Stimulated activated CD8-positive, alpha-beta memory T cell treated with anti-CD3 and anti-CD28 coated beads, Interleukin-7, amount 100 ng/mL, for 4 hours (primary cell): Measurements from ENCODE around the gene KCMF1.

Source experiments
- DNase-seq, 2 donors: peaks; one replicate each; pipeline ENCODE4 v3.0.0-alpha.2; 2020; ENCODE audit warnings: low read depth in 2 of 2

KCMF1 gene

GRCh38 chr2:85022232-85022631 lies 51.3 kb downstream of the KCMF1 start:
- no peak for DNase-seq

- DNase-seq, result no peak
These were observed 53.5 kb downstream of the KCMF1 start for GRCh38 chr2:85024372-85025047.

GRCh38 chr2:85032621-85033020 lies 61.7 kb downstream of the KCMF1 start:
- no peak for DNase-seq

DNA sequence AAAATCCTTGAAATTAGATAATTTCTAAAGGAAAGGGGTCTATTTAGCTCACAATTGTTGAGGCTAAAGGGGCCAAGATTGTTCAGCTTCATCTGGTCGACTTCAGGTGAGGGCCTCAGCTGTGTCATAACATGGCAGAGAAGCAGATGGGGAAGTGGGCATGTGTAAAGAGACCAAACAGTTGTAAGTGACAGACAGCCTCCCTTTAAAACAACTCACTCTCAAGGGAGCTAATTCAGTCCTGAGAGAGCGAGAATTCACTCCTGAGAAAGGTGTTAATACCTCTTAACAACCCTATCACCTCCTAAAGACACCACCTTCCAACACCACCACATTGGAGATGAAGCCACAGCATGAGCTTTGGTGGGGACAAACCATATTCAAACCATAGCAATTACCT lies 62.4 kb downstream of the KCMF1 start:
- no peak for DNase-seq

- no peak for DNase-seq
These were observed 63.2 kb downstream of the KCMF1 start for GRCh38 chr2:85034158-85034557.

DNA sequence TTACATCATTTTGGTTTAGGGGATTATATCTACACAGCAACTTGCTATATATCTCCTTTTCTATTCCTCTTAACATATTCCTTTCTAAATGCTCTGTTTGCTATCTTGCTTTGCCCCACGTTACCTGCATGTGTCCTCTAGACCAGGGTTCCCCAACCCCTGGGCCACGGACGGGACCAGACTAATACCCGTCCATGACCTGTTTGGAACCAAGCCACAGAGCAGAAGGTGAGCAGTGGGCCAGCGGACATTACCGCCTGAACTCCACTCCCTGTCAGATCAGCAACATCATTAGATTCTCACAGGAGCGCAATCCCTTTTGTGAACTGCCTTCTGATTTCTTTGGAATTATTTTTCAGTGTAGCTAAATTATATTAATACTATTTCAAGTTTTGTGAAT lies 66.7 kb downstream of the KCMF1 start:
- no peak for DNase-seq

DNA sequence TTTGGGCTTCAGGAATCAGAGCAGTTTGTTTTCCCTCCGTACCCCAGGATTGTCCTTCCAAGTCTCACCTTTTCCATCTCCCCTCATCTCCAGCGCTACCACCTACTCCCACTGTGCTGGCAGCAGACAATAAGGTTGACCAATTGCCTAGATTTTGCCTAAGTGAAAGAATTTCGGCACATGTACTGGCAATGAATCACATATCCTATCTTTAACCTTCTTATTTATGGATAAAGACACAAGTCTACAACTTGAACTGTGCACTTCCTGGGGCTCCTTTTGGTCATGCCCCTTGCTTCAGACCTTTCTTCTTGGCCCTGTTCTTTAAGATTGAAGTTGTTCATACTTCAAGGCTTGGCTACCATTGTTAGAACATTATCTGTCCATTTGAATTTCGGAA lies 71.4 kb downstream of the KCMF1 start:
- no peak for DNase-seq

DNA sequence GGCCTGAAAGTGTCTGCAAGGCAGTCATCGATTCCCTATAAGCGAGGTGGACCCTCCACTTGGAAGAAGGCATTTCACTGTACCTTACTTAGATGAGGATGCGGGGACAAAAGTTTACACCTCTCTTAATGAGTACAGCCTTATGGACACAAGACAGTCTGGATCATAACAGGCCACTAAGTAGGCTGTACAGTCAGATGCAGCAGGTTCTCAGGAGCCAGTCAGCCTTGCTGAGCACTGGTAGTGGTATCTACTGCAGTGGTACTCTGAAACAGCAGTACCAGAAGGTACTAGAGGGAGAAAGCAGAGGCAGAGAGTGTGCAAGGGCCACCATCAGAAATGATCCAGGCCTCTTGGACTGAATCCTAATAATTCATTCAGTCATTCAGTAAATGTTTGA lies 77.6 kb downstream of the KCMF1 start:
- DNase-seq, result no peak

- DNase-seq, result no peak
These were observed 78.3 kb downstream of the KCMF1 start for GRCh38 chr2:85049236-85049635.

- DNase-seq, result no peak
These were observed 82.8 kb downstream of the KCMF1 start for GRCh38 chr2:85053802-85054201.

DNA sequence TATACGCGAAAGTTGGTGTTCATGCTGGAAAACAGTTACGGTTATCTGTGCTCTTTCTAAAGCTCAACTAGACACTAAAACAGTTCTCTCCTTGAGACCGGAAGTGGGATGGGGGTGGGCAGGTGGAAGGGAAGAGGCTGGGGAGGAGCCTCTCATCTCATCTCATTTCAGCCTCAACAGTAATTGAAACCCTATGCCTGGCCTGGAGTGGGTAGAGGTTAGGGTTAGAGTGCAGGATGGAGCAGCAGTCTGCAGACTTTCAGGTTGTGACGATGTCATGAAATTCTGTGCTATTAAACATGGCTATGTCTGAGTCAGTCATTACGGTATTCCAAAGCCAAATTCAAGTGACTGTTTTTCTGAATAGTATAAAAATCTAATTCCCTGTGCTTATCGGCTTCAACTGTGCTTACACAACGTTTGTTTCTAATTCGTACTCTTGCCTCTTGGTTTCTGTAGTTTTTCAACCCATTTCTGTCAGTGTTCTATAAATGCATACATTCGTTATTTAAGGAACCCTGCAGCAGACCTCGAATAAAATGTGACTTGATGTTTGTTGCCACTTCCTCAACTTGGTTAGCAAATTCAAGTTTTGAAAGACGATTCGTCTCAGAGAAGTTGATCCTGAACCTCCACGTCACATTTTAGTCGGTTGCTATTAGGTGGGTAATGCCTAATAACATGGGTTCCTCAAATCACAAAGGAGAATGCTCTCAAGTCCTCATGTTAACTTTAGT lies 86.4 kb downstream of the KCMF1 start:
- no peak for DNase-seq

GRCh38 chr2:85061896-85062295 lies 90.9 kb downstream of the KCMF1 start:
- DNase-seq, result no peak

DNA sequence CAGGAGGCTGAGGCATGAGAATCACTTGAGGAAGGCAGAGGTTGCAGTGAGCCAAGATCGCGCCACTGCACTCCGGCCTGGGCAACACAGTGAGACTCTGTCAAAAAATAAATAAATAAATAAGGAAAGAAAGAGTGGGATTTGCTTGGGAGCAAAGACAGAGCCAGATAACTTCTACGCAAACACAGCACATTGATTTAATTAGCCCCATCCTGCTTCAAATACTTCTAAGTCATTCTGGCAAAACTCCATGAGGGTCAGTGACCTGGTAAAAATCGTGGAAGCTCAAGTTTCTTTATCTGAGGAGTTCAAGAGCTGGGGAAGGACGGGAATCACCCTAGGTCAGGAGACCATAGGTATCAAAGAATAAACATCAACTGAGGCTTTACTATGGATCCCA lies 91.6 kb downstream of the KCMF1 start:
- no peak for DNase-seq

DNA sequence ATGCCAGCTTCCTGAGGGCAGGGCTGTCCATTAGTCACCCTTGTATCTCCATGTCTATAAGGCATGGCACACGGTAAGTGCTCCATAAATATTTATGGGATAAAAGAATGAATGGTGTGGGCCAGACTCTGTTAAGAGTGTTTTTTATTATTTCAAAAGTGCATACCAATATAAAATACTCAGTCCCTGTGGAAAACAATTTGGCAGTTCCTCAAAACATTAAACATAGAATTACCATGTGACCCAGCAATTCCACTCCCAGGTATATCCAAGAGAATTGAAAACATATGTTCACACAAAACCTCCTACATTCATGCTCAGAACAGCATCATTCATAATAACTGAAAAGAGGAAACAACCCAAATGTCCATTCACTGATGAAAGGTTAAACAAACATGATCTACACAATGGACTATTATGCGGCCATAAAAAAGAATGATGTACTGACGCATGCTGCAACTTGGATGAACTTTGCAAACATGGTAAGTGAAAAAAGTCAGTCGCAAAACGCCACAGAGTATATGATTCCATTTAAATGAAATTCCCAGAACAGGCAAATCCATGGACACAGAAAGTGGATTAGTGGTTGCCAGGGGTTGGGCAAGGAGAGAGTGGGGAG lies 93.1 kb downstream of the KCMF1 start:
- DNase-seq, result no peak

GRCh38 chr2:85064927-85065577 lies 94.1 kb downstream of the KCMF1 start:
- no peak for DNase-seq

DNA sequence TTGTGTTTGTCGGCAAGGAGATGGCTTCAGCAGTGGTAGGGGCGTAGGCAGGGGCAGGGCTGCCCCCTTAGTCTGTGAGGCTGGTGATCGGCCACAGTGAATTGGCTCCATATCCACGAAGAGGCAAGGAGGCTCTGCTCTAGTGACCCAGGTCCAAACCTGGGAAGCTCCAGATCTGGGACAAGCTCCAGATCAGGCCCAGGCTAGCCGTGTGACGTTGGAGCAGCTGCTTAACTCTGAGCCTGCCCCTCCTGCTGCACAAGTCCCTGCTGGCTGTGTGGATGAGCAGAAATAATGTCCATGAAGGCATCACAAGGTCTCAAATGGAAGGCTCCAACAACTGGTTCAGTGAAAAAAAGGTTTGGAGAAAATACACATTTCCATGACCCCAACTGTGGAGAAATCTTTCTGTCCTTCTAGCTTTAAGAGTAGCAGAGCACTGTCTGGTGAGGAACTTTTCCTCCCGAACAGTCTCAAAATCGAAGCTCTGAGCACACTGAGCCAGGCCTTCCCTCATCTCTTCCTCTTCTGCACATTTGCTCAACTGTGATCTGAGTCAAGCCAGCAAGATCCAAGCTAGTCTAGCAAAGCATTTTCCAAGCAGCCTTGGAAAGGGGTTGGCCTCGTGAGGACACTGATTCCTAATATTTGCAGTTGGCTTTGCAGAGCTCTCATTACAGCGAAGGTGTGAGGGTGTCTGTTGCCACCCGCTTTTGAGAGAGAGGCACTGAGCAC lies 95.2 kb downstream of the KCMF1 start:
- no peak for DNase-seq

DNA sequence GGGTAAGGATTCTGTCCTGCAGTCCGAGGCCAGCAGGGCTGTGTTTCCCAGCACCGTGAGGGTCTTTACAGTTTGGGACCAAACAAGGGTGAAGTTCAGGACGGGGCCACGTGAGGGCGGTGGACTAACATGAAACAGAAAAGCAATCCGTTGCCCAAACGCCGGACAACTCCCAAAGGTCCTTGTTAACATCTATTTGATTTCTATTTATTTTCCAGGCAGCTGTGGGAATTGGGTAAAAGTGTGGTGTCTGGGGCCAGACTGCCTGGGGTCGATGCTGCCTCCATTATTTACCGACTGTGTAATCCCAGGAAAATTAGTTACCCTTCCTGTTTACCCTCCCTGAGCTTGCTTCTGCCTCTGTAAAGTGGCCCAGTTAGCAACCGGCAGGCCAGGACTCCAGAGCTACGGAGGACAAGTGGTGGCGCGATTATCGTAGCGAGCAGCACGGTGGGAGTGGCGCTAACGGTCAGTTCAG lies 96.0 kb downstream of the KCMF1 start:
- no peak for DNase-seq

DNA sequence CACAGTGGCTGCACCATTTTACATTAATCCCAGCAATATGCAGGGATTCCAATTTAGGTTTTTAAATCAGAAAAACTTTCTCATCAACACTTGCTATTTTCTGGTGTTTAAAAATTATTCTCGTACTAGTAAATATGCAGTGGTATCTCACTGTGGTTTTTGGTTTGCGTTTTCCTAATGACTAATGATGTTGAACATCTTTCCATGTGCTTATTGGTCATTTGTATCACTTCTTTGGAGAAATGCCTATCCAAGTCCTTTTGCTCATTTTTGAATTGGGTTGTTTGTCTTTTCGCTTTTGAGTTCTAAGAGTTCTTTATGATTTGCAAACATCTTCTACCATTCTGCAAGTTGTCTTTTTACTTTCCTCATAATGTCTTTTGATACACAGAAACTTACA lies 100.1 kb downstream of the KCMF1 start:
- no peak for DNase-seq

DNA sequence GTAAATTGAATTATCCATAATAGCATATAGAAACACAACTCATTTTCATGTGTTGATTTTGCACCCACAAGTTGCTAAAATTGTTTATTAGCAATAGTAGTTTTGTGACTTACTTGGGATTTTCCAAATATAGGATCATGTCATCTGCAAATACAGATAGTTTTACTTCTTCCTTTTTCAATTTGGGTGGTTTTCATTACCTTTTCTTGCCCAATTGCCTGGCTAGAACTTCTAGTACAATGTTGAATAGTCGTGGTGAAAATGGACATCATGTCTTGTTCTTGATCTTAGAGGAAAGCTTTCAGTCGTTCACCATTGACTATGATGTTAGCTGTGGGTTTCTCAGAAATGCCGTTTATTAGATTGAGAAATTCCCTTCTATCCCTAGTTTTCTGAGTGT lies 102.1 kb downstream of the KCMF1 start:
- DNase-seq, result no peak

- no peak for DNase-seq
These were observed 105.8 kb downstream of the KCMF1 start for GRCh38 chr2:85076618-85077274.

- no peak for DNase-seq
These were observed 107.0 kb downstream of the KCMF1 start for GRCh38 chr2:85077859-85078419.
